GM20000 (cell line): ENCODE data around the gene FHIT.

Experiments
- DNase-seq: peaks from one replicate; pipeline ENCODE4 v3.0.0; 2012; ENCODE audit warnings: low spot score
- CTCF ChIP-seq: IDR thresholded peaks from 2 replicates; pipeline ENCODE4 v1.5.1; 2012; ENCODE audit warnings: mild to moderate bottlenecking, control low read depth; ENCODE audit errors: extremely low read depth, missing control alignments

Gene FHIT

GRCh38 chr3:60333710-60334109 is 917.5 kb downstream of the FHIT start:
- TF ChIP-seq CTCF: no peak
- DNase-seq: no peak

- no peak for TF ChIP-seq CTCF
- no peak for DNase-seq
Measured at GRCh38 chr3:60330107-60330506, 921.1 kb downstream of the FHIT start.

DNA sequence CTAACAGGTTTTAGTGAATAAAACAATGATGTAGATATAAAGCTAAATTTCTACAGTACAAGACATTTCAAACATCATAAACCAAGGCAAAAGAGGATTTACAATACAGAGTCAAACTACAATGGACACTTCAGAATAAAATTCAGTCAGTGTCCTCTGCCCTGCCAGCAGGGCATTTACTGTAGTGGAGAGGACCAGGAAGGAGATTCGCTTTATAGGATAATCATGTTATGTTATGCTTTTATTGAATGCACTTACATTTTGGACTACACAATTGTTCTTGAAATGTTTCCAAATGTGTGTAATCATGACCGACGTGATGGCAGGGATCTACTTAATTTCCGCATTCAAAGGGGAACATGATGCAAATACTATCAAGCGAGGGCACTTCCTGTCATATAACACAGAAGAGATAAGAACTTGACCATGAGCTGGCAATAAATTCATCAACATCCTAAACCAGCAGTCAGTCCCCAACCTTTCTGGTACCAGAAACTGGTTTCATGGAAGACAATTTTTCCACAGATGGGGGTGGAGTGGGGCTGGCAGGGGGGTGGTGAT is 925.6 kb downstream of the FHIT start:
- TF ChIP-seq CTCF: no peak
- no peak for DNase-seq

DNA sequence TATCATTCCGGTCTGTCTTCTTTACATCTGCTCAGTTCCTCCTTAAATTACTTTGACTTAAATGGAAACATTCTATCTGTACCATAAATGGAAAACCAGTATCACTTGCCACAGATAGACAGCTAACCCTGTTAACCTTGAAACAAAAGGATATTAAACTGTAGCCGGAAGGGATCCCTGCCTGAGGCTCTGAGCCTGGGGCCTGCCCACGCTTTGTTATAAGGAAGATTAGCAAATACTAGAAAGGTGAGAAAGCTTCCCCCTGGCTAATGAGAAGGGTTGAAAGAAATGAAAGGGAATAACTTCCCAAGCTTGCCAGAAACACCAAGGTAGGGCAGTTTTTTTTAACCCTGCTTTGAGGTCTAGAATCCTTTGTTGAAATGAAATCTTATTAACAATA is 927.6 kb downstream of the FHIT start:
- TF ChIP-seq CTCF: no peak
- DNase-seq: no peak

- TF ChIP-seq CTCF: no peak
- no peak for DNase-seq
Measured at GRCh38 chr3:60323180-60323579, 928.1 kb downstream of the FHIT start.

DNA sequence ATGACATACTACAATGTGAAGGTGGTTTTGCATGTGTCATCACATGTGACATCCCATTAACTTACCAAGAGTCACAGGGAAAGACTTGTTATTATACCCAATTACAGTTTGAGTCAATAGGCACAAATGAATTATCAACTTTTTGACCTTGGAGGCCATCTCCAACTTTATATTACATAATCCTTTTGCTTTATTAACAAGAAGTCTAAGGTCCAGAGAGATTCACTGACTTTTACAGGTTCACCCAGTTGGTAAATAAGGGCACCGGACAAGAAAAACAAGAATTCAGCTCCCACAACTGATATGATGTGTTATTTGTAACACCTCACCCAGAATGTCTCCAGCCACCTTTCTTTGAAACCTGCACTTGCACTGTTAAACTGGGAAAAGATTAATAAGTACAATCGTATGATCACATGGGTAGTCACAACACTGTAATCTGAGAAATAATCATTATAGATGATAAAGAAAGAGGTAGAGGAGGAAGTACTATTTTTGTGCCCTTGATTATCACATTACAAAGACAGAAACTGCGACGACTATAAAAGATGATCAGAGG is 928.9 kb downstream of the FHIT start:
- DNase-seq: no peak
- TF ChIP-seq CTCF: no peak

GRCh38 chr3:60319179-60319858 is 931.9 kb downstream of the FHIT start:
- no peak for TF ChIP-seq CTCF
- DNase-seq: no peak
